Esophagus mucosa (tissue), 1 donor: ENCODE measurements around the gene MUC7. TPM values are rescaled to one million over a fixed set of nuclear protein-coding genes. Genes with fewer than 3 reads are reported as not detected.
"Not testable (repeated sequence)": the region's sequence is repeated elsewhere in the genome, so short reads cannot be mapped to it uniquely, and the experiment has no call there.

ENCODE experiments used
- ATAC-seq: fragments of 200-7000 bp; cut with Tn5 transposase; one replicate; pipeline ENCODE4 v1.9.1; 2020
- total RNA-seq: library from RNA; stranded (reverse); gene quantifications from one replicate; pipeline ENCODE4 v1.2.4, GENCODE V29; 2023
- donor health status: DM: yes; HTN: yes; CAD: no.

The MUC7 gene
- total RNA-seq, result not detected

GRCh38 chr4:70471897-70472296 is at the start of gene MUC7:
Gene MUC7, plus strand, starts transcription at chr4:70472197. Its CDS starts 1,825 bp downstream, at chr4:70474022.
- ATAC-seq, result no peak

- no peak for ATAC-seq
Measured at GRCh38 chr4:70425306-70425705, 46.7 kb upstream of the MUC7 start.

GRCh38 chr4:70426789-70427188 is 45.2 kb upstream of the MUC7 start:
- no peak for ATAC-seq

GRCh38 chr4:70437197-70437596 is 34.8 kb upstream of the MUC7 start:
- no peak for ATAC-seq

- no peak for ATAC-seq
Measured at GRCh38 chr4:70442474-70442873, 29.5 kb upstream of the MUC7 start.

- ATAC-seq, result no peak
Measured at GRCh38 chr4:70443329-70443728, 28.7 kb upstream of the MUC7 start.

GRCh38 chr4:70449220-70449619 is 22.8 kb upstream of the MUC7 start:
- no peak for ATAC-seq

- ATAC-seq, result no peak
Measured at GRCh38 chr4:70452946-70453345, 19.1 kb upstream of the MUC7 start.

GRCh38 chr4:70463335-70463734 is 8.7 kb upstream of the MUC7 start:
- ATAC-seq, result no peak

GRCh38 chr4:70473679-70474078 is 1.7 kb downstream of the MUC7 start:
- ATAC-seq, result no peak

- ATAC-seq, result no peak
Measured at GRCh38 chr4:70488748-70489147, 16.8 kb downstream of the MUC7 start.

GRCh38 chr4:70496231-70496630 is 24.2 kb downstream of the MUC7 start:
- no peak for ATAC-seq

GRCh38 chr4:70501838-70502237 is 29.8 kb downstream of the MUC7 start:
- not testable (repeated sequence) for ATAC-seq

GRCh38 chr4:70504733-70505132 is 32.7 kb downstream of the MUC7 start:
- no peak for ATAC-seq

- ATAC-seq, result peak; percentile 75
Measured at GRCh38 chr4:70505151-70505748, 33.3 kb downstream of the MUC7 start.

- no peak for ATAC-seq
Measured at GRCh38 chr4:70508801-70509200, 36.8 kb downstream of the MUC7 start.

- ATAC-seq, result peak; percentile 41
Measured at GRCh38 chr4:70511365-70511764, 39.4 kb downstream of the MUC7 start.

- ATAC-seq, result peak; percentile 68
Measured at GRCh38 chr4:70515367-70516250, 43.6 kb downstream of the MUC7 start.

GRCh38 chr4:70518269-70518668 is 46.3 kb downstream of the MUC7 start, which contains the start of gene AMTN:
Gene AMTN, plus strand, starts transcription at chr4:70518569. Its CDS starts 209 bp downstream, at chr4:70518778.
- no peak for ATAC-seq

- no peak for ATAC-seq
Measured at GRCh38 chr4:70518716-70519115, 46.7 kb downstream of the MUC7 start.

- ATAC-seq, result peak; percentile 93
Measured at GRCh38 chr4:70522626-70523025, 50.6 kb downstream of the MUC7 start.

- no peak for ATAC-seq
Measured at GRCh38 chr4:70530997-70531396, 59.0 kb downstream of the MUC7 start.

GRCh38 chr4:70531981-70532380 is 60.0 kb downstream of the MUC7 start:
- no peak for ATAC-seq
